Fibroblast of mammary gland (primary cell): Measurements from ENCODE around the gene FLT1.

Source experiments
- DNase-seq: peaks from one replicate; pipeline ENCODE4 v3.0.0-alpha.2; 2010; ENCODE audit warnings: low read depth
- H3K4me3 ChIP-seq: 2 replicates; pipeline ENCODE4 v1.5.1; 2011; ENCODE audit warnings: low read depth, mild to moderate bottlenecking, low read length, moderate library complexity; ENCODE audit not compliant: control insufficient read depth
- TF ChIP-seq, protein P1 (sequence below): conservative IDR thresholded peaks from 2 replicates; pipeline ENCODE4 v1.5.1; 2011; ENCODE audit warnings: low read depth, low read length, inconsistent platforms; ENCODE audit not compliant: control insufficient read depth, insufficient read depth

The FLT1 gene

DNA sequence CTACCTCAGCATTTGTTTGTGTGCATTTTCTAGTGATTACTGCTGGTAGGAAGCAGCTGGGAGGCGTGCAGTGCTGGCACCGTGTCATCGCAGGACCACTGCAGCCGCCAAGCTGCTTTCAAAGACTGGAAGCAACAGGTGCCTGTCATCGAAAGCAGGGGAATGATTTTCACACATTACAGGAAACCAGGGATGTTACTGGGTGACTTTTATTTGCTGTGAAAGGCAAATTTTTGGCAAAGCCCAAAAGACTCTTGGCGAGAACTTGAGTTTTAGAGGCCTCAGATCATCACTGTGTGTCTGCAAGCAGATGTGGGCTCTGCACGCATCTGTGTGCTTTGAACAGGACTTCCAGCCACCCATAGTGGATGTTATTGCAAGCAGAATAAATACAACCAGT, 176.4 kb downstream of the FLT1 start:
- DNase-seq, result no peak
- no peak overlapping the region for H3K4me3 ChIP-seq
- TF ChIP-seq, protein P1, sequence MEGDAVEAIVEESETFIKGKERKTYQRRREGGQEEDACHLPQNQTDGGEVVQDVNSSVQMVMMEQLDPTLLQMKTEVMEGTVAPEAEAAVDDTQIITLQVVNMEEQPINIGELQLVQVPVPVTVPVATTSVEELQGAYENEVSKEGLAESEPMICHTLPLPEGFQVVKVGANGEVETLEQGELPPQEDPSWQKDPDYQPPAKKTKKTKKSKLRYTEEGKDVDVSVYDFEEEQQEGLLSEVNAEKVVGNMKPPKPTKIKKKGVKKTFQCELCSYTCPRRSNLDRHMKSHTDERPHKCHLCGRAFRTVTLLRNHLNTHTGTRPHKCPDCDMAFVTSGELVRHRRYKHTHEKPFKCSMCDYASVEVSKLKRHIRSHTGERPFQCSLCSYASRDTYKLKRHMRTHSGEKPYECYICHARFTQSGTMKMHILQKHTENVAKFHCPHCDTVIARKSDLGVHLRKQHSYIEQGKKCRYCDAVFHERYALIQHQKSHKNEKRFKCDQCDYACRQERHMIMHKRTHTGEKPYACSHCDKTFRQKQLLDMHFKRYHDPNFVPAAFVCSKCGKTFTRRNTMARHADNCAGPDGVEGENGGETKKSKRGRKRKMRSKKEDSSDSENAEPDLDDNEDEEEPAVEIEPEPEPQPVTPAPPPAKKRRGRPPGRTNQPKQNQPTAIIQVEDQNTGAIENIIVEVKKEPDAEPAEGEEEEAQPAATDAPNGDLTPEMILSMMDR, result no peak

DNA sequence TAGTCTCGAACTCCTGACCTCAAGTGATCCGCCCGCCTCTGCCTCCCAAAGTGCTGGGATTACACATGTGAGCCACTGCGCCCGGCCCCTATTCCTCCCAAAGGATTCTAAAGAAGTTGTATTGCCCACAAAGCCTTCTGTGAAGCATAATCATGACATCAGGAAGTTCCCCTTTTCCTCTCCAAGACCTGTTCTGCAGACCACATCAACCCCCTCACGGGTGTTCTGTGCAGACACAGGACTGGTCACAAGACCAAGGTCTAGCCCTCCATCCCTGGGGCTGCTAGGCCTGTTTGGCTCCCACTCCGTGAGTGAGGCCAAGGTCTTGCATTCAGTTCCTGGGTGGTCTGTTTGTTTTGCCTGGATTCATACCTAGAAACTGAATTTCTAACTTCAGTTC, 178.1 kb downstream of the FLT1 start:
- H3K4me3 ChIP-seq, result no peak overlapping the region
- TF ChIP-seq, protein P1, result no peak
- no peak for DNase-seq

DNA sequence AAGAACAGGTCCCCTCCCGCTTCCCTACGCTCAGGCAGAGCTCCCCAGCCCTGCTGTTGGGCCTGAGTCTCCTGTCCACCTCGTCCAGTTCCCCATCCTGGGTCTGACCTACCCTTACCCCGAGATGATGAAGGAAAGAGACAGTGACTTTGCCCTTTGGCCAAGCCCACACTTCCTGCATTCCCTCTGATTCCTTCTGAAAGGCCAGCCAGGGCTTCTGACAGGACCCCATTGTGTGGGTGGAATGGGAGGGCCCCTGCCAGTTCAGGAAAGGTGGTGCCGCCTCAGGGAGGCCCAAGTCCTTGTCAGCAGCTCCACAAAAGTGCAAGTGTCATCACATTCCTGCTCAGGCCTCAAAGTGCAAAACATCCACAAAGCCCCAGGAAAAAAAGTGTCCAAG, 178.8 kb downstream of the FLT1 start:
- DNase-seq, result no peak
- TF ChIP-seq, protein P1, result no peak
- H3K4me3 ChIP-seq, result no peak overlapping the region

DNA sequence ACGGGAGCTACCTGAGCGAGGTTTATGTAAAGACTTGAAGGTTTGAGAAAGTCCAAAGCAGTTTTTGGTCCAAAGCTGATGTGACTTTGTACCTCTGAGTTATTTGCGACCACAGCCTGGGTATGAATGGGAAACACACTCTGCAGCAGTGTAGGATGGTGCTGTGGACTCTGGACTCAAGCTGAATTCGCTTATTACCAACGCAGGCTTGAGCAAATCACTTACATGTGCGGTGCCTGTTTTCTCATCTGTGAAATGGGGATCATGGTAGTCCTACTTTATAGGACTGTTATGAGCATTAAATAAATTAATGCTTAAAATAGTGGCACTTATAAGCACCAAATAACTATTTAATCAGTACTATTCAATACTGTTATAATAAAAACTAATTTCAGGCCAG, 180.0 kb downstream of the FLT1 start:
- TF ChIP-seq, protein P1, result no peak
- DNase-seq, result no peak
- H3K4me3 ChIP-seq, result no peak overlapping the region

DNA sequence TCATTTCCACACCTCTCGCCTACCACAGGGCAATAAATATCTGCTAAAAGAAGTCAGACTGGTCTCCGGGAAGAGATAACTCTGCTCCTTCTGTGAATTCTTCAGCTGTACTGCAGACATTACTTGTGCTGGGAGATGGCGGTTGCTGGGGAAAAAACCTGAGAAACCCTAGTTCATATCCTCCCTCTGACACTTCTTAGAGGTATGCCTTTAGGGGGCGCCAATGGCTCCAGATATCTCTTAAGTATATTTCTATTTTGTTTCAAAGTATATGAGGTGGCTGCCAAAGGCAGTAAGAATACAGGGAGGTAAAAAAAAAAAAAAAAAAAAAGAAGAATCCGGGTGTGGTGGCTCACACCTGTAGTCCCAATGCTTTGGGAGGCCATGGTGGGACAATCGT, 181.3 kb downstream of the FLT1 start:
- TF ChIP-seq, protein P1, result peak; percentile 43
- peak; percentile 55 for DNase-seq
- H3K4me3 ChIP-seq, result no peak overlapping the region

DNA sequence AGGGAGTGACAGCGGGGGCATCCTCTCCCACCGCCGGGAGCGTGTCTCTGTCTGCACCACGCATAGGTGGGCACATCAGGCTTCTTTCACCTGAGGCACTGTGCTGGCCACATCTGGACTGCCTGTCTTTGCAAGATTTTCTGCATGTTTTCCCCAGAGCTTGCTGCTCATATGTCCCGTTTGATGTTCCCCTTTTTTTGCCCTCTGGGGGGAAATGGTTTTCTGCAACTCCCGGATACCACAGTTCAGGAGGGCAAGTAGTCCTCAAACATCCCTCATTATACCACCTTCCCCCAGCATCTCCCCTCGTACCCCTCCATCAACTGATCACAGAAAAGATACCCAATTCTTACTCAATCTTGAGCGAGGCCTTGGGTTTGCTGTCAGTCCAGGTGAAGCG, 188.6 kb downstream of the FLT1 start:
- DNase-seq, result no peak
- no peak overlapping the region for H3K4me3 ChIP-seq
- TF ChIP-seq, protein P1, result no peak

DNA sequence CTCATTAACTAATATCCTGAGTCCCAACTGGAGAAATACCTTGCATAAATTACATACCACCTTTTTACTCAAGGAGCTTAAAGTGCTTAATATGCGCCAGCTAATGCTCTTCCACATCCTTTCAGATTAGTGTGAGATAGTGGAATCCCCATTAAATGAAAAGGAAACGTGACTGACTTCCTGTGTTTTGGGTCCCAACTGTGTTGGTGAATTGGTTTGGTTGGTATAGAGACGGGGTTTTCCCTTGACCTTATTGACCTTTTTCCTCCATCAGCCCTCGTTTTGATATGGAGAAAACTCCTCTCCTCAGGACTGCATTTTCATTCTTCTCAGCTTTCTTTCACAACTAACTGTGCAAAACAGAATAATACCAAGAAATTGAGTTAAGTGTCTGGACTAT, 193.1 kb downstream of the FLT1 start:
- H3K4me3 ChIP-seq, result no peak overlapping the region
- DNase-seq, result no peak
- TF ChIP-seq, protein P1, result no peak
